Measurements from ENCODE around the gene DDRGK1. TPM values are rescaled to one million over a fixed set of nuclear protein-coding genes. Genes with fewer than 3 reads are reported as not detected.

Gene DDRGK1
- total RNA-seq, 1 donor from 2014 or later, result 108 TPM

- intact Hi-C loops (cut with DNase I), result no loop called here
- Histone ChIP-seq H3K9me3 (no peaks in the 10 kb centered on the region), H3K36me3 (no peaks in the 10 kb centered on the region), H3K4me3 (peak overlapping the region; percentile 74), H3K4me1 (peaks cover 10% of the 10 kb centered on the region), H3K27me3 (peaks cover 28% of the 10 kb centered on the region), H3K27ac (no peak overlapping the region)
- DNase-seq (no peak), ATAC-seq (no peak)
- TF ChIP-seq, protein P1, sequence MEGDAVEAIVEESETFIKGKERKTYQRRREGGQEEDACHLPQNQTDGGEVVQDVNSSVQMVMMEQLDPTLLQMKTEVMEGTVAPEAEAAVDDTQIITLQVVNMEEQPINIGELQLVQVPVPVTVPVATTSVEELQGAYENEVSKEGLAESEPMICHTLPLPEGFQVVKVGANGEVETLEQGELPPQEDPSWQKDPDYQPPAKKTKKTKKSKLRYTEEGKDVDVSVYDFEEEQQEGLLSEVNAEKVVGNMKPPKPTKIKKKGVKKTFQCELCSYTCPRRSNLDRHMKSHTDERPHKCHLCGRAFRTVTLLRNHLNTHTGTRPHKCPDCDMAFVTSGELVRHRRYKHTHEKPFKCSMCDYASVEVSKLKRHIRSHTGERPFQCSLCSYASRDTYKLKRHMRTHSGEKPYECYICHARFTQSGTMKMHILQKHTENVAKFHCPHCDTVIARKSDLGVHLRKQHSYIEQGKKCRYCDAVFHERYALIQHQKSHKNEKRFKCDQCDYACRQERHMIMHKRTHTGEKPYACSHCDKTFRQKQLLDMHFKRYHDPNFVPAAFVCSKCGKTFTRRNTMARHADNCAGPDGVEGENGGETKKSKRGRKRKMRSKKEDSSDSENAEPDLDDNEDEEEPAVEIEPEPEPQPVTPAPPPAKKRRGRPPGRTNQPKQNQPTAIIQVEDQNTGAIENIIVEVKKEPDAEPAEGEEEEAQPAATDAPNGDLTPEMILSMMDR (IDR thresholded peaks at IDR 0.05), result no peak
Measured at GRCh38 chr20:3237958-3238615, 33.6 kb upstream of the DDRGK1 start.

DNA sequence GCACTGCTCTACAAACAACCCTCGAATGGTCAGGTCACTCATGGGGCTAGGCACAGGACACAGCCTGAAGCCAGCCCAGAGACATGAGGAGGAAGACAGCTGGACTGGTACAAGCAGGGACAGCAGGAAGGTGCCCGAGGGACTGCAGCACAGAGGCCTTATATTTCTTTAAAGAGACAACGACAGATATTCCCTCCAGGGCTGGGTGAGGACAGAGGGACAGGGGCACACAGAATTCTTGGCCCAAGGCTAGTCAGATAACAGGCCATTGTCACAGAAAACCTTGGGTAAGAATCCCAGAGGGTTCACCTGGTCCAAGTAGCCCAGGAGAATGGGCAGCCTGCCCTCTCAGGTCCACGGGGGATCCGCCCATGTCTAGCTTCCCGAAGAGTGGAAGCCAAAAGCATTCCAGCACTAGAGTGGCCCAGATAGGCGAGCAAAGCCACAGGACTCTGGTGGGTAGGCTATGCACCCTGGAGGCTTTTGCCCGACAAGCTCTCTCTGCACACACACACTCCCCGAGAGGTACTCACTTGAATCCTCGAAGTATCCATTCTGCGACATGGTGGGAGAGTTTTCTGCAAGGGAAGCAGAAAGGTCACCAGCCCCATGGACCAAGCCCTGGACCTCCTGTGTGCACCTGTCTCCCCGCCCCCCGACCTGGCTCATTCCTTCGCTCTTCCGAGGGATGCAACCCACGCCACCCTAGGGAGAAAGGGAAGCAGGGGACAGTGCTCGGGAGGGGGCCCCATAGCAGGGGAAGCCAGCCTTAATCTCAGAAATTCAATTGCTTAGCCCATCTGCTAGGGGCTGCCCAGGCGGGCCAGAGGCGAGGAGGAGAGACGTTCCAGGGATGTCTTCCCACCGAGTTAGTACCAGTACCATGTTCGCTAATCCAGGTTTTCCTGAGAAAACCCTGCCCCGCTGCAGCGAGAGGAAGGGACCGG lies 32.8 kb upstream of the DDRGK1 start:
- TF ChIP-seq, protein P1 (IDR thresholded peaks at IDR 0.05), result no peak

GRCh38 chr20:3235666-3236324 lies 31.3 kb upstream of the DDRGK1 start:
- H3K27me3 ChIP-seq, result peaks cover 28% of the 10 kb centered on the region
- DNase-seq (no peak), ATAC-seq (no peak)
- no peaks in the 10 kb centered on the region for H3K9me3 ChIP-seq
- H3K4me1 ChIP-seq, result peaks cover 10% of the 10 kb centered on the region
- no peak overlapping the region for H3K4me3 ChIP-seq
- TF ChIP-seq, protein P1 (IDR thresholded peaks at IDR 0.05), result no peak
- no peaks in the 10 kb centered on the region for H3K36me3 ChIP-seq
- intact Hi-C loops (cut with DNase I), result no loop called here
- no peak overlapping the region for H3K27ac ChIP-seq

More for the DNA sequence above, 32.8 kb upstream of the DDRGK1 start:
- H3K27ac ChIP-seq, result no peak overlapping the region
- H3K9me3 ChIP-seq, result no peaks in the 10 kb centered on the region
- intact Hi-C loops (cut with DNase I), result no loop called here
- H3K27me3 ChIP-seq, result peaks cover 28% of the 10 kb centered on the region
- no peaks in the 10 kb centered on the region for H3K36me3 ChIP-seq
- H3K4me3 ChIP-seq, result no peak overlapping the region
- DNase-seq (no peak), ATAC-seq (no peak)
- peaks cover 10% of the 10 kb centered on the region for H3K4me1 ChIP-seq

- TF ChIP-seq, protein P1 (IDR thresholded peaks at IDR 0.05), result no peak
- Histone ChIP-seq H3K27me3 (peaks cover 15% of the 10 kb centered on the region), H3K4me3 (no peak overlapping the region), H3K4me1 (peaks cover 5% of the 10 kb centered on the region), H3K9me3 (no peaks in the 10 kb centered on the region), H3K36me3 (no peaks in the 10 kb centered on the region), H3K27ac (no peak overlapping the region)
- no peak for ATAC-seq
- DNase-seq, result no peak
- intact Hi-C loops (cut with DNase I), result no loop called here
Measured at GRCh38 chr20:3233991-3234498, 29.6 kb upstream of the DDRGK1 start.

DNA sequence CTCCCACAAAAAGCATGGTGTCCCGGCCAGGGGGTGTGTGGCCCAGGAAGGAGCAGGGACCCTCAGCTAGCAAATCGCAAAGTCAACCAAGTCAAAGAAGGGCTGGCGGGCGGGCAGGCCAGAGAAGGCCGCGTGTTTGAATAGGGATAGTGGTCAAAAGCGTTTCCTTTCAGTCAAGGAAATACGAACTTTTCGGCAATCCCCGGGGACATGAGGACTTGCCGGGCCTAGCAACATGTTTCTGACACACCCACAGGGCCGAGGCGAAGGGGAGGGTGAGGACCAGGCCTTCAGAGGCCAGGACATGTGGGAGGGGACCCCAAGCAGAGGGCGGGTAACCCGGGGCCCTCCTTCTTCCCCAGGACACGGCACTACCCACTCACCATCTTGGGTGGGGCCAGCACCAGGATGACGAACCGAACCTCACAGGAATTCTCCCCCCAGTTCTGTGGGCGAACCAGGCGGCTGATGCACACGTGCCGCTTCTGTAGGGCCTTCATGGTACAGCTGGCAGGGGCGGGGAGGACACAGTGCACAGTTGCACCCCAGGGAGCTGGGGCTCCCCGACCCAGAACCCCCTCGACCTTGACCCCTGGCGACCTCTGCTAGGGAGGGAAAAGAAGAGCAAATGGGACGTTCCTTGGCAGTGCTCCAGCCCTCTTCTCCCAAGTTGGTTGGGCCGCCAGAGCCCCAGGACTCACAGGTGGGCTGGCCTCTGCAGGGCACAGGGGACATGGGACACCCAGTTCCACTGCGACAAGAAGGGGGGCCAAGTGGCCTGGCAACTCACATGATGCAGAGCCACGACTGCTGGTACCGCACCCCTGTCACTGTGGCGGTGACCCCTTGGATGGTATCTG lies 28.9 kb upstream of the DDRGK1 start:
- intact Hi-C loops (cut with DNase I), result no loop called here

More for the DNA sequence above, 28.9 kb upstream of the DDRGK1 start:
- no peaks in the 10 kb centered on the region for H3K9me3 ChIP-seq
- DNase-seq, result no peak
- peaks cover 5% of the 10 kb centered on the region for H3K4me1 ChIP-seq
- TF ChIP-seq, protein P1 (IDR thresholded peaks at IDR 0.05), result no peak
- no peak for ATAC-seq
- H3K36me3 ChIP-seq, result no peaks in the 10 kb centered on the region
- no peak overlapping the region for H3K4me3 ChIP-seq
- H3K27ac ChIP-seq, result no peak overlapping the region
- H3K27me3 ChIP-seq, result peaks cover 10% of the 10 kb centered on the region
